Karpas-422 (cell line): ENCODE data around the gene RAB27A. TPM values are rescaled to one million over a fixed set of nuclear protein-coding genes. Genes with fewer than 3 reads are reported as not detected.
"Not testable (repeated sequence)": the region's sequence is repeated elsewhere in the genome, so short reads cannot be mapped to it uniquely, and the experiment has no call there.

Experiments used
- DNase-seq: peaks from one replicate; pipeline ENCODE4 v3.0.0-alpha.2; 2015
- H2AFZ ChIP-seq: fragments of 200-600 bp; sonication (generic); 2 replicates; pipeline ENCODE4 v1.6.1; 2014; ENCODE audit warnings: antibody characterized with exemption, low read length, mixed read lengths
- H3K27ac ChIP-seq: fragments of 200-600 bp; sonication (generic); 2 replicates; pipeline ENCODE4 v1.5.1; 2014; ENCODE audit warnings: mild to moderate bottlenecking, low read length, moderate library complexity
- H3K27me3 ChIP-seq: fragments of 200-600 bp; sonication (generic); 2 replicates; pipeline ENCODE4 v1.6.1; 2014; ENCODE audit warnings: low read length, mixed read lengths
- H3K36me3 ChIP-seq: fragments of 200-600 bp; sonication (generic); 2 replicates; pipeline ENCODE4 v1.6.1; 2014; ENCODE audit warnings: low read length, mixed read lengths; ENCODE audit not compliant: insufficient read depth
- H3K4me1 ChIP-seq: fragments of 200-600 bp; sonication (generic); 2 replicates; pipeline ENCODE4 v1.6.1; 2014; ENCODE audit warnings: mild to moderate bottlenecking, low read length, mixed read lengths
- H3K4me2 ChIP-seq: fragments of 200-600 bp; sonication (generic); 2 replicates; pipeline ENCODE4 v1.6.1; 2014; ENCODE audit warnings: low read length, low read depth, mild to moderate bottlenecking; ENCODE audit not compliant: poor library complexity, severe bottlenecking
- H3K4me3 ChIP-seq: fragments of 200-600 bp; sonication (generic); 2 replicates; pipeline ENCODE4 v1.5.1; 2014; ENCODE audit warnings: mild to moderate bottlenecking, antibody characterized with exemption, low read length, mixed read lengths
- H3K79me2 ChIP-seq: fragments of 200-600 bp; sonication (generic); 2 replicates; pipeline ENCODE4 v1.6.1; 2014; ENCODE audit warnings: mild to moderate bottlenecking, low read length, mixed read lengths
- H3K9ac ChIP-seq: fragments of 200-600 bp; sonication (generic); 2 replicates; pipeline ENCODE4 v1.6.0; 2014; ENCODE audit warnings: low read length
- H3K9me2 ChIP-seq: fragments of 200-600 bp; sonication (generic), shearing (Covaris generic); replicated peaks from 2 replicates; pipeline ENCODE4 v1.6.0; 2014; ENCODE audit warnings: mild to moderate bottlenecking, low read length, moderate library complexity; ENCODE audit not compliant: insufficient read depth
- H3K9me3 ChIP-seq: fragments of 300-700, 200-600 bp; sonication (generic); 2 replicates; pipeline ENCODE4 v1.6.1; 2014; ENCODE audit warnings: low read length, mixed read lengths
- H4K20me1 ChIP-seq: fragments of 200-600 bp; sonication (generic); 2 replicates; pipeline ENCODE4 v1.6.1; 2014; ENCODE audit warnings: mild to moderate bottlenecking, antibody characterized with exemption, low read length, low read depth; ENCODE audit not compliant: insufficient read depth
- total RNA-seq: library from RNA; depleted of rRNA; stranded (reverse); fragments of >200 nt; shearing (Covaris generic); gene quantifications from 2 replicates; pipeline ENCODE4 v1.2.3, GENCODE V29; 2014; ENCODE audit warnings: low replicate concordance

RAB27A gene
- total RNA-seq, 1 experiment from 2014 or later = 1.3 TPM

GRCh38 chr15:55286442-55287189, 3.0 kb downstream of the RAB27A start:
- not testable (repeated sequence) for H3K9me3 ChIP-seq, H3K36me3 ChIP-seq, H3K4me3 ChIP-seq, H3K79me2 ChIP-seq, H3K27ac ChIP-seq, H2AFZ ChIP-seq, H3K4me2 ChIP-seq, H3K27me3 ChIP-seq, H4K20me1 ChIP-seq, DNase-seq, H3K9me2 ChIP-seq, H3K9ac ChIP-seq
- peaks cover 18% of the 10 kb centered on the region for H3K4me1 ChIP-seq

DNA sequence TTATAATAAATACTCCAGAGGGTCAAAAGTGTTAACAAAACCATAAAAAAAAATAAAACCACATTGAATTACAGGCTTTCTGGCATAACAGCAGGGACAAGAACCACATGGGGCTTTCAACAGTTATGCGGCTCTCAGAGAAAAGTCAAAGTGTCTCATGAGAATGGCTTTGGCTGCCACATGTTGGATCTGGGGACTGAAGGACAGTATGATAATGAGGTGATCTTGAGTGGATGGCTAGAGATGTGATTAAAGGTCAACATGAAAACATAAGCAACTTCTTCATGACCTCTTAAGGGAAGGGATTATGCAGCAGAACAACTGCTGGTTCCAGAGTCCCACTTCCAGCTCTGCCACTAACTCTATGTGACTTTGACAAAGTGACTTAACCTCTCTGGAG, 5.2 kb downstream of the RAB27A start:
- Histone ChIP-seq H3K79me2 (no peaks in the 10 kb centered on the region), H3K9me3 (no peaks in the 10 kb centered on the region), H3K27me3 (no peaks in the 10 kb centered on the region; the same call in 1 of the 2 replicates), H4K20me1 (no peaks in the 10 kb centered on the region), H3K4me2 (no peak overlapping the region), H3K9me2 (no peaks in the 10 kb centered on the region), H2AFZ (no peak overlapping the region), H3K4me1 (peaks cover 7% of the 10 kb centered on the region), H3K9ac (no peak overlapping the region), H3K36me3 (no peaks in the 10 kb centered on the region), H3K4me3 (no peak overlapping the region), H3K27ac (no peak overlapping the region)
- no peak for DNase-seq

- Histone ChIP-seq H3K9me3 (no peaks in the 10 kb centered on the region), H2AFZ (no peak overlapping the region), H3K4me3 (no peak overlapping the region), H3K9ac (no peak overlapping the region), H3K36me3 (no peaks in the 10 kb centered on the region), H3K27me3 (no peaks in the 10 kb centered on the region), H3K9me2 (no peaks in the 10 kb centered on the region), H3K27ac (no peak overlapping the region), H3K79me2 (no peaks in the 10 kb centered on the region), H3K4me2 (no peak overlapping the region), H3K4me1 (no peaks in the 10 kb centered on the region), H4K20me1 (no peaks in the 10 kb centered on the region)
- DNase-seq = no peak
These were observed 6.0 kb downstream of the RAB27A start for GRCh38 chr15:55283379-55284147.

DNA sequence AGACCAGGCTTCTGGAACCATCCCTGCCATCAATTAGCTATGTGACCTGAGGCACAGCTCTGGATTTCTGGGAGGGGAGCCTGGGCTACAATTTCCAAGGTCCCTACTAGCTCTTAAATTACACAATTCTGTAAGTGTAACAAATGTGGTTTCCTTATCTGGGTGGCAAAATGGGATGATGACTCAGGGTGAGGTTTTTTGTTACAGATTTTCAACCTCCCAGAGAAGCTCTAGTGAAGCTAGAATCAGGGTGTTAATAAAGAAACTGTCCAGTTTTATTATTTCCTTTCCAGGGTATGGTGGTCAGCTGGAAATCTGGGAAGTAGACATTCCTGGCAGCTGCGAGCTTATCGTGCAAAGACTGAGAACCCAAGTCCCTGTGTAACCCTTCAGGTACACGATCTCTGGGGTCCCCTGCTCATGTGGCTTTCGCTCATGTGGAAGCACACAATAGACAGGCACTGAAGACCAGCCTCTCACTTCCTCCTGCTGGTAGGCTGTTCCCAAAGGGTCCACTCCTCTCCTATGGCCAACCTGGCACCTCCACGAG, 7.3 kb downstream of the RAB27A start:
- no peaks in the 10 kb centered on the region for H3K4me1 ChIP-seq
- H3K4me3 ChIP-seq = no peak overlapping the region
- no peaks in the 10 kb centered on the region for H4K20me1 ChIP-seq
- H3K36me3 ChIP-seq = no peaks in the 10 kb centered on the region
- no peak overlapping the region for H3K9ac ChIP-seq
- H3K9me2 ChIP-seq = no peaks in the 10 kb centered on the region
- no peak overlapping the region for H2AFZ ChIP-seq
- no peaks in the 10 kb centered on the region for H3K27me3 ChIP-seq
- no peaks in the 10 kb centered on the region for H3K9me3 ChIP-seq
- no peak overlapping the region for H3K4me2 ChIP-seq
- DNase-seq = no peak
- H3K79me2 ChIP-seq = no peaks in the 10 kb centered on the region
- no peak overlapping the region for H3K27ac ChIP-seq

- Histone ChIP-seq H2AFZ (no peak overlapping the region), H4K20me1 (no peaks in the 10 kb centered on the region), H3K27ac (no peak overlapping the region), H3K4me2 (no peak overlapping the region), H3K36me3 (no peaks in the 10 kb centered on the region), H3K9ac (no peak overlapping the region), H3K9me3 (no peaks in the 10 kb centered on the region), H3K4me1 (no peaks in the 10 kb centered on the region), H3K9me2 (no peaks in the 10 kb centered on the region), H3K79me2 (no peaks in the 10 kb centered on the region), H3K27me3 (no peaks in the 10 kb centered on the region), H3K4me3 (no peak overlapping the region)
- no peak for DNase-seq
These were observed 7.9 kb downstream of the RAB27A start for GRCh38 chr15:55281517-55282228.

DNA sequence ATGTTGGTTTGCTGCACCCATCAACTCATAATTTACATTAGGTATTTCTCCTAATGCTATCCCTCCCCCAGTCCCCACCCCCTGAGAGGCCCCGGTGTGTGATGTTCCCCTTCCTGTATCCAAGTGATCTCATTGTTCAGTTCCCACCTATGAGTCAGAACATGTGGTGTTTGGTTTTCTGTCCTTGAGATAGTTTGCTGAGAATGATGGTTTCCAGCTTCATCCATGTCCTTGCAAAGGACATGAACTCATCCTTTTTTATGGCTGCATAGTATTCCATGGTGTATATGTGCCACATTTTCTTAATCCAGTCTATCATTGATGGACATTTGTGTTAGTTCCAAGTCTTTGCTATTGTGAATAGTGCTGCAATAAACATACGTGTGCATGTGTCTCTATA, 9.0 kb downstream of the RAB27A start:
- H3K4me3 ChIP-seq, H3K4me2 ChIP-seq, H3K4me1 ChIP-seq, H3K79me2 ChIP-seq, H3K27me3 ChIP-seq, H3K9ac ChIP-seq, H4K20me1 ChIP-seq, H3K9me3 ChIP-seq, H3K27ac ChIP-seq, H3K9me2 ChIP-seq, H2AFZ ChIP-seq, H3K36me3 ChIP-seq, DNase-seq: not testable (repeated sequence)

GRCh38 chr15:55279746-55280351, 9.8 kb downstream of the RAB27A start:
- H3K27ac ChIP-seq = no peak overlapping the region
- no peak for DNase-seq
- H3K4me1 ChIP-seq = no peaks in the 10 kb centered on the region
- no peak overlapping the region for H3K4me3 ChIP-seq
- H2AFZ ChIP-seq = no peak overlapping the region
- H3K4me2 ChIP-seq = no peak overlapping the region
- no peaks in the 10 kb centered on the region for H4K20me1 ChIP-seq
- no peak overlapping the region for H3K9ac ChIP-seq
- H3K9me2 ChIP-seq = no peaks in the 10 kb centered on the region
- no peaks in the 10 kb centered on the region for H3K27me3 ChIP-seq
- H3K79me2 ChIP-seq = no peaks in the 10 kb centered on the region
- H3K36me3 ChIP-seq = no peaks in the 10 kb centered on the region
- no peaks in the 10 kb centered on the region for H3K9me3 ChIP-seq
